NT2/D1 (cell line): ENCODE results near the gene PRKAR1A.

Source experiments
- SUZ12 ChIP-seq: IDR thresholded peaks from 2 replicates; pipeline ENCODE4 v1.6.1; 2011; ENCODE audit not compliant: insufficient read length, insufficient read depth; ENCODE audit errors: extremely low read depth
- YY1 ChIP-seq: IDR thresholded peaks from 2 replicates; pipeline ENCODE4 v1.6.1; 2011; ENCODE audit not compliant: insufficient read length, insufficient read depth
- ZNF274 ChIP-seq: IDR thresholded peaks from 2 replicates; pipeline ENCODE4 v1.6.1; 2011; ENCODE audit warnings: mild to moderate bottlenecking, low read depth, low read length

DNA sequence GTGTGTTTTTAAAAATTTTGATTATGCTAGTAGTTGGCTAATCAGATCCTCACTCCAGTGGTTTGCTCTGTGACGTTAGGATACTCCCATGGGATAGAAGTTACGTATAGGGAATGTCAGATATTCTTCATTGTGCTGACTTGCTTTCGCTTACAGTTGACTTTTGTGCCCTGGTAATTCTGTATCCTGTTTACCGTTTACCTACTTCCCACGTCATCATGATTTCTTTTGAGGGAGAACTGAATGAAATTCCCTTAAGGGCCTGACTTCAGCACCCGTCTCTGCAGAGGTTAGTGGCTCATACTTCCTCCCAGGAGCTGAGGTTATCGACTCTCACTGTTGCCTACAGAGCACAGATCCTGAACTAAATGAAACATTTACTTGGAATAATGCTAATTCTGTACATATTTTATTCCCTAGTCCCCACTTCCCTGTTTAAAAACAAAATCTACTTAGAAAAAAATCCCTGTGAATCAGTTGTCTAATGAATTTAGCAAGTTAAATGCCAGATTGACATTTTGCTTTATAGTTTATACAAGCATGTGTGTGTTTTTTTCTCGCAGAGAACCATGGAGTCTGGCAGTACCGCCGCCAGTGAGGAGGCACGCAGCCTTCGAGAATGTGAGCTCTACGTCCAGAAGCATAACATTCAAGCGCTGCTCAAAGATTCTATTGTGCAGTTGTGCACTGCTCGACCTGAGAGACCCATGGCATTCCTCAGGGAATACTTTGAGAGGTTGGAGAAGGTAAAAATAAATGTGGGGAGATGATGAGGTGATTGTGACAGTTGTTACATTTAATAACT, 2.8 kb downstream of the PRKAR1A start:
- no peak for TF ChIP-seq SUZ12
- no peak for TF ChIP-seq ZNF274
- TF ChIP-seq YY1 = no peak
